ENCODE data around the gene TMEM231. TPM values are rescaled to one million over a fixed set of nuclear protein-coding genes. Genes with fewer than 3 reads are reported as not detected.
A peak's percentile ranks its signal among the peaks of the same experiment; 100 is the strongest.

The TMEM231 gene
- total and polyA plus RNA-seq, 2 of the 8 experiments (the other 6 are each of a cell fraction or from before 2014, with no cell fraction given), result 8.3 to 26.7 TPM

DNA sequence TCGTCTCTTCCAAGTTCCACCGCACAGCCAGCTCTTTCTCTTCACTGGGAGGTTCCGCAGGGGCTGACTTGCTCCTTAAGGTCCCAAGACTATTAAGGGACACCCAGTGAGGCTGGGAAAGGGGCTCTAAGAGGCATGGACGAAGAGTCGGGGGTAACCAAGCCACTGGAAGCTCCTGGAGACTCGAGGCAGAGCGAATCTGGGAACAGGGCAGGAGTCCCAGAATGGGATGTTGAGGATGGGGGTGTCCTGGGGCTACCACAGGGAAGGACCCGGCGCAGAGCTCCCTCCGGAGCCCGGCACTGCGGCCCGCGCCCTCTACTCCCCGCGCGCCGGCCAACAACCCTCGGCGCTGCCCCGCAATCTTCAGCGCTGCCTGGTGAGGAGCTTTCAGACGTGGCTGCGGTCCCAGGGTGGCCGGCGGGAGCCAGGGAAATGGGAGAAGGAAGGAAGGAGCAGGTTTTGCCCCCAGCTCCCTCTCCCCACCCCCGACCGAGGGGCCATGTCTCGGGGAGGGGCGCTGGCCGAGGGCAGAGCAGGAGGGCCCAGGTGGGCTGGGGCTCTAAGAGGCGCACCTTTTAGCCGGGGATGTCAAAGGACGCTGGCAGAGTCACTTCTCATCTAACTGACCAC, 20.7 kb downstream of the TMEM231 start:
- Histone ChIP-seq H2AFZ (ENCODE audit: low read length) (0 out of 2 replicates have a peak overlapping the region, but pooled peaks have one; percentile 9), H4K5ac (ENCODE audit: insufficient read length, low read depth, low read length) (no peak overlapping the region), H3K23me2 (ENCODE audit: low read depth, low read length) (no peaks in the 10 kb centered on the region), H3K79me1 (ENCODE audit: low read depth, low read length) (no peaks in the 10 kb centered on the region), H3K4me1 (replicated peaks in 1 of 4; ENCODE audit: control insufficient read depth in 3 of 4, insufficient read depth in 4 of 4, low read length in 3 of 4) (peaks cover 0 to 6% (median 0%) of the 10 kb centered on the region in 4 experiments; a peak in 1 of 7 replicates), H3K9me3 (ENCODE audit: insufficient read depth in 2 of 2, low read depth in 1 of 2, low read length in 1 of 2) (no peaks in the 10 kb centered on the region), H3K79me2 (ENCODE audit: control insufficient read depth in 1 of 2, insufficient read depth in 2 of 2, low read length in 2 of 2) (no peaks in the 10 kb centered on the region), H3K9ac (replicated peaks in 1 of 4; ENCODE audit: extremely low read depth in 1 of 4, low read depth in 3 of 4, low read length in 3 of 4) (no peak overlapping the region), H3K36me3 (ENCODE audit: control insufficient read depth in 2 of 4, insufficient read depth in 4 of 4, low read length in 3 of 4) (no peaks in the 10 kb centered on the region; a peak in 1 of 8 replicates), H3K56ac (replicated peaks; ENCODE audit: insufficient read length, low read depth, low read length) (no peak overlapping the region), H2BK20ac (ENCODE audit: low read length) (no peak overlapping the region), H3K4me2 (ENCODE audit: insufficient read depth in 1 of 2, low read depth in 2 of 2, low read length in 2 of 2) (no peak overlapping the region), H2BK120ac (replicated peaks; ENCODE audit: low read depth, low read length) (no peak overlapping the region), H2BK15ac (ENCODE audit: low read length) (peak overlapping the region; percentile 84; the same call in 1 of the 2 replicates), H3K14ac (ENCODE audit: insufficient read length) (no peak overlapping the region), H3K4me3 (ENCODE audit: extremely low read depth in 1 of 4, insufficient read depth in 2 of 4, low read depth in 3 of 4, low read length in 4 of 4) (no peak overlapping the region), H3K23ac (ENCODE audit: insufficient read length) (no peak overlapping the region), H2AK5ac (ENCODE audit: low read depth, low read length) (no peak overlapping the region), H4K8ac (ENCODE audit: extremely low read depth, insufficient read depth, low read length) (peak overlapping the region; percentile 82; the same call in 1 of the 2 replicates), H3K27ac (ENCODE audit: low read depth, low read length) (no peak overlapping the region), H3K18ac (ENCODE audit: extremely low read depth, low read length) (peak overlapping the region; percentile 35; the same call in 1 of the 2 replicates), H4K91ac (replicated peaks; ENCODE audit: insufficient read length, low read length) (no peak overlapping the region), H2BK12ac (ENCODE audit: low read depth, low read length) (no peak overlapping the region), H2BK5ac (ENCODE audit: low read depth, low read length) (0 out of 2 replicates have a peak overlapping the region, but pooled peaks have one; percentile 55), H3K4ac (replicated peaks; ENCODE audit: insufficient read length, low read depth, low read length) (no peak overlapping the region), H3K27me3 (replicated peaks in 1 of 4; ENCODE audit: control insufficient read depth in 3 of 4, extremely low read depth in 1 of 4, insufficient read depth in 3 of 4, low read length in 3 of 4) (no peaks in the 10 kb centered on the region), H4K20me1 (replicated peaks in 1 of 2; ENCODE audit: control insufficient read depth in 1 of 2, insufficient read depth in 2 of 2, low read length in 2 of 2) (no peaks in the 10 kb centered on the region)
- TF ChIP-seq EP300 (IDR thresholded peaks at IDR 0.05; ENCODE audit: borderline replicate concordance in 1 of 2, low read depth in 2 of 2, low read length in 2 of 2), result no peak
- TF ChIP-seq NRF1 (IDR thresholded peaks at IDR 0.05; ENCODE audit: low read depth, low read length), result no peak
- TF ChIP-seq POLR2A (IDR thresholded peaks at IDR 0.05; ENCODE audit: control extremely low read depth in 1 of 2, low read depth in 2 of 2, low read length in 2 of 2), result no peak
- TF ChIP-seq TAF7 (optimal IDR thresholded peaks at IDR 0.05; ENCODE audit: borderline replicate concordance, low read depth, low read length), result no peak
- POLR2A ChIA-PET (ENCODE audit: partially characterized antibody), result interaction anchor here (0.8 to 2.4 kb wide), 11 partner anchors 9 to 103 kb away, joined by 3 to 17 read pairs (median 4); partner anchors contain the start of gene CHST6
- FAIRE-seq (no peak), DNase-seq (ENCODE audit: low read depth in 1 of 2, low spot score in 2 of 2) (no peak)
- 81% methylated on average over 31 of the region's 34 CpGs; no CpG with 5 or more reads in 1 of the 2 experiments for WGBS, 2 experiments (ENCODE audit: extremely low coverage in 1 of 2, insufficient coverage in 1 of 2, insufficient read length in 1 of 2, insufficient replicate concordance in 2 of 2, low coverage in 1 of 2, low lambda C conversion rate in 2 of 2, missing lambda C conversion rate in 1 of 2)
- CTCF ChIA-PET (ENCODE audit: partially characterized antibody), result interaction anchor here (0.9 to 9.3 kb wide), 14 partner anchors 9 to 127 kb away, joined by 3 to 203 read pairs (median 5); partner anchors contain the start of gene TMEM170A
